B cell (primary cell): ENCODE results near the gene RBX1. TPM values are rescaled to one million over a fixed set of nuclear protein-coding genes. Genes with fewer than 3 reads are reported as not detected.

Experiments
- ATAC-seq: fragments of 200-7000 bp; cut with Tn5 transposase; one replicate; pipeline ENCODE4 v1.10.0; 2021; ENCODE audit warnings: low read depth, mild to moderate bottlenecking, moderate number of reproducible peaks, moderate library complexity
- CTCF ChIA-PET: fragments of 350-600 bp; sonication (Branson Sonifier 250); formaldehyde crosslinking; loops from one replicate; lab custom pipeline; 2021; ENCODE audit warnings: antibody characterized with exemption, inconsistent platforms; lab: Charles Lee
- POLR2A ChIA-PET: fragments of 350-600 bp; sonication (Branson Sonifier 250); formaldehyde crosslinking; loops from one replicate; lab custom pipeline; 2021; ENCODE audit warnings: antibody characterized with exemption; lab: Charles Lee
- DNase-seq: peaks from one replicate; pipeline ENCODE4 v3.0.0; 2013
- H2AFZ ChIP-seq: 2 replicates; pipeline ENCODE4 v1.6.1; 2012; ENCODE audit warnings: mild to moderate bottlenecking, low read depth, low read length; ENCODE audit not compliant: insufficient read depth, poor library complexity, severe bottlenecking
- H3K27ac ChIP-seq, 2 donors: 1 replicate in 1 of 2; 2 replicates in 1 of 2; pipeline ENCODE4 v1.5.1; 2012 to 2013; ENCODE audit warnings: low read length in 2 of 2, mild to moderate bottlenecking in 2 of 2, moderate library complexity in 1 of 2
- H3K27me3 ChIP-seq, 4 experiments: fragments of 200-600 bp in 1 of 4; sonication (generic) in 1 of 4; replicated peaks in 1 of 4; 1 replicate in 2 of 4; 2 replicates in 2 of 4; pipeline versions ENCODE4 v1.6.1 to v1.7.0; 2013 to 2016; ENCODE audit warnings: low read length in 3 of 4, mild to moderate bottlenecking in 2 of 4, mixed read lengths in 1 of 4, moderate library complexity in 1 of 4; ENCODE audit not compliant: insufficient read depth in 4 of 4, control insufficient read depth in 3 of 4; ENCODE audit errors: control extremely low read depth in 1 of 4
- H3K36me3 ChIP-seq, 2 experiments: replicated peaks in 1 of 2; 1 replicate in 1 of 2; 2 replicates in 1 of 2; pipeline versions ENCODE4 v1.6.1 to v1.7.1; 2013; ENCODE audit warnings: low read length in 1 of 2; ENCODE audit not compliant: insufficient read depth in 2 of 2, control insufficient read depth in 1 of 2; ENCODE audit errors: control extremely low read depth in 1 of 2, extremely low read depth in 1 of 2
- H3K4me1 ChIP-seq, 2 donors: fragments of 200-600 bp in 1 of 2; sonication (generic) in 1 of 2; 1 replicate in 1 of 2; 2 replicates in 1 of 2; pipeline versions ENCODE4 v1.5.1 to v1.6.1; 2013 to 2017; ENCODE audit warnings: low read length in 2 of 2; ENCODE audit not compliant: control insufficient read depth in 2 of 2, insufficient read depth in 2 of 2
- H3K4me2 ChIP-seq: replicated peaks from 2 replicates; pipeline ENCODE3; 2012; ENCODE audit warnings: mild to moderate bottlenecking, low read depth, low read length; ENCODE audit not compliant: poor library complexity, severe bottlenecking
- H3K4me3 ChIP-seq, 5 experiments: fragments of 200-600 bp in 1 of 5; sonication (generic) in 1 of 5; 1 replicate in 3 of 5; 2 replicates in 2 of 5; pipeline versions ENCODE4 v1.5.1 to v1.7.0; 2011 to 2016; ENCODE audit warnings: low read length in 4 of 5, mild to moderate bottlenecking in 4 of 5, low read depth in 2 of 5, control low read depth in 1 of 5, moderate library complexity in 1 of 5; ENCODE audit not compliant: insufficient read depth in 1 of 5; ENCODE audit errors: control extremely low read depth in 1 of 5, extremely low read depth in 1 of 5
- H3K79me2 ChIP-seq: fragments of 200-600 bp; sonication (generic); one replicate; pipeline ENCODE4 v1.6.0; 2016; ENCODE audit warnings: low read length; ENCODE audit not compliant: control insufficient read depth, insufficient read depth
- H3K9ac ChIP-seq: fragments of 200-600 bp; sonication (generic); 2 replicates; pipeline ENCODE4 v1.6.1; 2017; ENCODE audit warnings: mild to moderate bottlenecking, low read length, moderate library complexity
- H3K9me3 ChIP-seq, 3 donors: one replicate each; pipeline versions ENCODE4 v1.6.1 to v1.7.1; 2013; ENCODE audit warnings: low read length in 2 of 3; ENCODE audit not compliant: control insufficient read depth in 2 of 3, insufficient read depth in 1 of 3; ENCODE audit errors: control extremely low read depth in 1 of 3
- H4K20me1 ChIP-seq: 2 replicates; pipeline ENCODE4 v1.6.0; 2012; ENCODE audit warnings: mild to moderate bottlenecking, low read length; ENCODE audit not compliant: insufficient read depth, control insufficient read depth, poor library complexity, severe bottlenecking
- H3K27ac Mint-ChIP-seq: one replicate; pipeline ENCODE4 v1.8.0; 2021; ENCODE audit warnings: mixed read lengths
- H3K27me3 Mint-ChIP-seq: one replicate; pipeline ENCODE4 v1.8.0; 2021; ENCODE audit warnings: mixed read lengths
- H3K4me1 Mint-ChIP-seq: one replicate; pipeline ENCODE4 v1.8.0; 2021; ENCODE audit warnings: mixed read lengths
- H3K4me3 Mint-ChIP-seq: one replicate; pipeline ENCODE4 v1.8.0; 2021; ENCODE audit warnings: mixed read lengths
- H3K9me3 Mint-ChIP-seq: one replicate; pipeline ENCODE4 v1.8.0; 2022; ENCODE audit warnings: mixed read lengths; ENCODE audit not compliant: insufficient read depth
- CTCF ChIP-seq: fragments of 200-600 bp; IDR thresholded peaks from one replicate; pipeline ENCODE4 v1.8.0; 2022; ENCODE audit warnings: antibody characterized with exemption, mild to moderate bottlenecking
- EZH2 ChIP-seq: IDR thresholded peaks from 2 replicates; pipeline ENCODE4 v1.6.1; 2012; ENCODE audit warnings: borderline replicate concordance, low read depth, mild to moderate bottlenecking, moderate library complexity, low read length; ENCODE audit not compliant: insufficient read depth, poor library complexity, severe bottlenecking
- WGBS: methylation state at CpG from one replicate; pipeline ENCODE4 v1.1.5; 2013; ENCODE audit warnings: missing lambda C conversion rate; ENCODE audit not compliant: insufficient coverage; 5-methylcytosine and 5-hydroxymethylcytosine counted together
- intact Hi-C: fragments of 100-400 bp; cut with micrococcal nuclease; formaldehyde crosslinking; loops from one replicate; pipeline ENCODE4 v1.10.0; 2022
- polyA plus RNA-seq: library from polyadenylated mRNA; depleted of rRNA; stranded (reverse); fragments of >200 nt; gene quantifications from 2 replicates; pipeline ENCODE4 v1.2.3, GENCODE V29; 2012
- small RNA-seq: library from RNA; depleted of rRNA; stranded (forward); fragments of <200 nt; gene quantifications from one replicate; pipeline ENCODE3, GENCODE V24; 2012; ENCODE audit warnings: low replicate concordance, low read depth; ENCODE audit not compliant: insufficient read length
- total RNA-seq, 2 donors: library from RNA; stranded (reverse); fragments of 120-200 nt in 1 of 2; gene quantifications; 1 replicate in 1 of 2; 2 replicates in 1 of 2; pipeline versions ENCODE4 v1.2.3 to v1.2.4, GENCODE V29; 2013 to 2022

The RBX1 gene
- total and polyA plus RNA-seq, 2 donors (not counting 1 experiment from before 2014, with no cell fraction given): 26.8 to 50.7 TPM

DNA sequence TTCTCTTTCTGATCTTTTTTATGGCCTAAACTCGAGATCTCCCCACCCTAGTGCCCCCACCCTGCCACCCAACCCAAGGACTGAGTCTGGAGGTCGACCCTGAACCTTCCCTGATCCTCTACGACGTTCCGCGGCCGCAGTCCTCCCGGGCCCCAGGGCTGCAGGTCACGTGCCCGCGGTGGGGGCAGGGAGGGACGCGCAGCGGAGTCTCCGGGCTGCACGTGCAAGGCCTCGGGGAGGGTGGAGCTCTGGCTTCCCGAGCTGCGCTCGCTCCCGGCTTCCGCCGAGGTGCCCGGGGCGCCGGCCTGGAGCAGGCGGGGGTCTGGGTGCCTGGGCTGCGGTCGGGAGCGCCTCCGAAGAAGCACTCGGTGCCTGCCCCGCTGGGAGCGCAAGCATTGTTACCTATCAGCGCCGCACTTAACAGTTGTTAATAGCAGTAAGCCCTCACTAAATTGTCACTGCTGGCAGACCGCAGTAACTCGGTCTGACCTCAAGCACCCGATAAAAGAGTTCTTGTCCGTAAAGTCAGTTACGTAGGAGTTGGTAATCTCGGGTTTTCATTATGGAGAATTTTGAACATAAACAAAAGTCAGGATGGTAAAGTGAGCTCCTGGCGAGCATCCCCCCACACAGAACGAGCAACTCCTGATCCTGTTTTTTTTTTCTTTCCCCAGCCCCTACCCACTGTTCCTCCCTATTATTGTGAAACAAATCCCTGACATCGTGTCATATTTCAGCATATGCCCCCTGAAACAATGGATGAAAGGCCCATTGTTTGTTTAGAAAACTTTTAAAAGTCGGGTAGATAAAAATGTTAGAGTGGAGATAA is 71.5 kb downstream of the RBX1 start:
- H3K4me3 ChIP-seq: peak overlapping the region; percentile 11 to 96 (median 70)

More for the DNA sequence above, 71.5 kb downstream of the RBX1 start:
- Mint-ChIP-seq H3K9me3 (no peaks in the 10 kb centered on the region), H3K4me1 (peaks cover 12% of the 10 kb centered on the region), H3K27ac (peak overlapping the region; percentile 94), H3K4me3 (peak overlapping the region; percentile 88), H3K27me3 (no peaks in the 10 kb centered on the region)
- intact Hi-C loops: loop anchor here (1.0 to 5.0 kb wide), 6 partner anchors 47 to 645 kb away; partner anchors contain the start of genes RBX1, ST13 and XPNPEP3
- POLR2A ChIA-PET: interaction anchor here (0.5 to 3.9 kb wide), 18 partner anchors 12 to 1592 kb away, joined by 3 to 60 read pairs (median 5); partner anchors contain the start of genes EP300, POLDIP3, RBX1 and ST13
- 3% methylated on average over 42 of the region's 46 CpGs for WGBS
- Histone ChIP-seq H3K4me1 (peaks cover 8 to 14% of the 10 kb centered on the region in 2 donors), H3K9me3 (no peaks in the 10 kb centered on the region), H3K36me3 (no peaks in the 10 kb centered on the region), H2AFZ (peak overlapping the region; percentile 98), H3K79me2 (peaks cover 4% of the 10 kb centered on the region), H3K27ac (peak overlapping the region; percentile 83 to 86), H3K27me3 (no peaks in the 10 kb centered on the region), H3K9ac (peak overlapping the region; percentile 94), H3K4me2 (peak overlapping the region; percentile 99), H4K20me1 (no peaks in the 10 kb centered on the region)
- peak; percentile 87 for DNase-seq
- TF ChIP-seq CTCF: no peak
- no peak for TF ChIP-seq EZH2
- ATAC-seq: peak; percentile 71
- CTCF ChIA-PET: interaction anchor here (0.8 to 4.2 kb wide), 6 partner anchors 21 to 100 kb away, joined by 3 to 24 read pairs (median 6); partner anchors contain the start of gene EP300

Small RNA genes within 50 kb of the gene (small RNA-seq; reads per million reads assigned to genes)
- gene RF00017: not detected
- not detected for gene RNU6-379P

Other genes with a start within 250 kb of the RBX1 start
- gene SLC25A17, start 132.0 kb upstream of the RBX1 start, total RNA-seq: 13.4 and 15.0 TPM in 2 replicates
- 10.9 and 13.1 TPM in 2 replicates for gene SLC25A17, start 132.0 kb upstream of the RBX1 start, polyA plus RNA-seq
- 175 and 187 TPM in 2 replicates for gene ST13, start 94.7 kb upstream of the RBX1 start, total RNA-seq
- gene ST13, start 94.7 kb upstream of the RBX1 start, polyA plus RNA-seq: 44.6 and 60.4 TPM in 2 replicates
- gene XPNPEP3, start 94.2 kb upstream of the RBX1 start, total RNA-seq: 18.9 and 24.2 TPM in 2 replicates
- gene XPNPEP3, start 94.2 kb upstream of the RBX1 start, polyA plus RNA-seq: 7.9 and 8.6 TPM in 2 replicates
- gene DNAJB7, start 89.3 kb upstream of the RBX1 start, total RNA-seq: not detected in 2 replicates
- not detected in 2 replicates for gene DNAJB7, start 89.3 kb upstream of the RBX1 start, polyA plus RNA-seq
- gene EP300, start 141.2 kb downstream of the RBX1 start, total RNA-seq: 185 and 208 TPM in 2 replicates
- 73.3 and 81.3 TPM in 2 replicates for gene EP300, start 141.2 kb downstream of the RBX1 start, polyA plus RNA-seq